HL-60/S4 treated with retinoic acid at 250 ng/mL for 4 days and 3 days (cell line): Measurements from ENCODE around the gene ELOA2.
"Not testable (repeated sequence)": the region's sequence is repeated elsewhere in the genome, so short reads cannot be mapped to it uniquely, and the experiment has no call there.

Experiments used
- in situ Hi-C: fragments of 300-500 bp; cut with MboI; formaldehyde crosslinking; loops from 2 replicates; pipeline ENCODE4 v1.7.0; 2022; ENCODE audit warnings: low sequenced_read_pairs

Gene ELOA2

GRCh38 chr18:47023769-47024465 lies 11.5 kb downstream of the ELOA2 start:
- in situ Hi-C loops = not testable (repeated sequence)

- in situ Hi-C loops = not testable (repeated sequence)
Measured at GRCh38 chr18:47022821-47023220, 12.6 kb downstream of the ELOA2 start.

- in situ Hi-C loops = not testable (repeated sequence)
Measured at GRCh38 chr18:47020757-47021156, 14.7 kb downstream of the ELOA2 start.

GRCh38 chr18:47019870-47020269 lies 15.6 kb downstream of the ELOA2 start:
- in situ Hi-C loops = not testable (repeated sequence)
